ENCODE data around the gene ETNK1. TPM values are rescaled to one million over a fixed set of nuclear protein-coding genes. Genes with fewer than 3 reads are reported as not detected.
A peak's percentile ranks its signal among the peaks of the same experiment; 100 is the strongest.

ETNK1 gene
- polyA plus RNA-seq, 2 donors, result 8.2 to 21.8 TPM

GRCh38 chr12:22722081-22722480 lies 97.1 kb downstream of the ETNK1 start:
- Histone ChIP-seq H3K27ac (ENCODE audit: low read depth in 2 of 2, low read length in 1 of 2) (no peak overlapping the region), H3K9me3 (ENCODE audit: control insufficient read depth in 2 of 2, insufficient read depth in 1 of 2, low read depth in 1 of 2, low read length in 1 of 2) (no peaks in the 10 kb centered on the region), H3K27me3 (ENCODE audit: control insufficient read depth in 1 of 2, insufficient read depth in 2 of 2, low read length in 2 of 2) (no peaks in the 10 kb centered on the region), H3K4me1 (ENCODE audit: control insufficient read depth in 2 of 2, insufficient read depth in 2 of 2, low read length in 1 of 2) (no peaks in the 10 kb centered on the region), H3K36me3 (ENCODE audit: control insufficient read depth in 2 of 2, insufficient read depth in 2 of 2, low read length in 1 of 2) (no peaks in the 10 kb centered on the region), H3K4me3 (ENCODE audit: low read depth in 1 of 2, low read length in 2 of 2) (no peak overlapping the region)
- 75 to 86% methylated on average over 2 of the region's 2 CpGs for WGBS, 2 donors

GRCh38 chr12:22722779-22723178 lies 97.8 kb downstream of the ETNK1 start:
- H3K36me3 ChIP-seq (ENCODE audit: control insufficient read depth in 2 of 2, insufficient read depth in 2 of 2, low read length in 1 of 2), result no peaks in the 10 kb centered on the region
- H3K27ac ChIP-seq (ENCODE audit: low read depth in 2 of 2, low read length in 1 of 2), result no peak overlapping the region
- 49 to 79% methylated on average over 1 of the region's 1 CpG for WGBS, 2 donors
- no peaks in the 10 kb centered on the region for H3K9me3 ChIP-seq (ENCODE audit: control insufficient read depth in 2 of 2, insufficient read depth in 1 of 2, low read depth in 1 of 2, low read length in 1 of 2)
- no peaks in the 10 kb centered on the region for H3K4me1 ChIP-seq (ENCODE audit: control insufficient read depth in 2 of 2, insufficient read depth in 2 of 2, low read length in 1 of 2)
- H3K4me3 ChIP-seq (ENCODE audit: low read depth in 1 of 2, low read length in 2 of 2), result no peak overlapping the region
- no peaks in the 10 kb centered on the region for H3K27me3 ChIP-seq (ENCODE audit: control insufficient read depth in 1 of 2, insufficient read depth in 2 of 2, low read length in 2 of 2)

GRCh38 chr12:22728987-22729386 lies 104.0 kb downstream of the ETNK1 start:
- no peak overlapping the region for H3K4me3 ChIP-seq (ENCODE audit: low read depth in 1 of 2, low read length in 2 of 2)
- H3K36me3 ChIP-seq (ENCODE audit: control insufficient read depth in 2 of 2, insufficient read depth in 2 of 2, low read length in 1 of 2), result no peaks in the 10 kb centered on the region
- no peaks in the 10 kb centered on the region for H3K27me3 ChIP-seq (ENCODE audit: control insufficient read depth in 1 of 2, insufficient read depth in 2 of 2, low read length in 2 of 2)
- whole genome bisulfite sequencing, 2 donors, result 41 to 42% methylated on average over 2 of the region's 2 CpGs
- H3K9me3 ChIP-seq (ENCODE audit: control insufficient read depth in 2 of 2, insufficient read depth in 1 of 2, low read depth in 1 of 2, low read length in 1 of 2), result no peaks in the 10 kb centered on the region
- H3K4me1 ChIP-seq (ENCODE audit: control insufficient read depth in 2 of 2, insufficient read depth in 2 of 2, low read length in 1 of 2), result no peaks in the 10 kb centered on the region
- no peak overlapping the region for H3K27ac ChIP-seq (ENCODE audit: low read depth in 2 of 2, low read length in 1 of 2)

- Histone ChIP-seq H3K27ac (ENCODE audit: low read depth in 2 of 2, low read length in 1 of 2) (peak overlapping the region in 1 of 2 donors; percentile 63), H3K9me3 (ENCODE audit: control insufficient read depth in 2 of 2, insufficient read depth in 1 of 2, low read depth in 1 of 2, low read length in 1 of 2) (no peaks in the 10 kb centered on the region), H3K27me3 (ENCODE audit: control insufficient read depth in 1 of 2, insufficient read depth in 2 of 2, low read length in 2 of 2) (no peaks in the 10 kb centered on the region), H3K4me1 (ENCODE audit: control insufficient read depth in 2 of 2, insufficient read depth in 2 of 2, low read length in 1 of 2) (no peaks in the 10 kb centered on the region), H3K36me3 (ENCODE audit: control insufficient read depth in 2 of 2, insufficient read depth in 2 of 2, low read length in 1 of 2) (no peaks in the 10 kb centered on the region), H3K4me3 (ENCODE audit: low read depth in 1 of 2, low read length in 2 of 2) (no peak overlapping the region)
- WGBS, 2 donors, result 83 to 85% methylated on average over 6 of the region's 6 CpGs
Measured at GRCh38 chr12:22729431-22729956, 104.5 kb downstream of the ETNK1 start.

GRCh38 chr12:22729957-22730443 lies 105.0 kb downstream of the ETNK1 start:
- Histone ChIP-seq H3K36me3 (ENCODE audit: control insufficient read depth in 2 of 2, insufficient read depth in 2 of 2, low read length in 1 of 2) (no peaks in the 10 kb centered on the region), H3K4me3 (ENCODE audit: low read depth in 1 of 2, low read length in 2 of 2) (no peak overlapping the region), H3K27ac (ENCODE audit: low read depth in 2 of 2, low read length in 1 of 2) (peak overlapping the region in 1 of 2 donors; percentile 63), H3K4me1 (ENCODE audit: control insufficient read depth in 2 of 2, insufficient read depth in 2 of 2, low read length in 1 of 2) (no peaks in the 10 kb centered on the region), H3K27me3 (ENCODE audit: control insufficient read depth in 1 of 2, insufficient read depth in 2 of 2, low read length in 2 of 2) (no peaks in the 10 kb centered on the region), H3K9me3 (ENCODE audit: control insufficient read depth in 2 of 2, insufficient read depth in 1 of 2, low read depth in 1 of 2, low read length in 1 of 2) (no peaks in the 10 kb centered on the region)
- WGBS, 2 donors, result 42 to 52% methylated on average over 3 of the region's 3 CpGs

GRCh38 chr12:22731236-22731635 lies 106.3 kb downstream of the ETNK1 start:
- H3K36me3 ChIP-seq (ENCODE audit: control insufficient read depth in 2 of 2, insufficient read depth in 2 of 2, low read length in 1 of 2), result no peaks in the 10 kb centered on the region
- WGBS, 2 donors, result 61 to 69% methylated on average over 3 of the region's 3 CpGs
- H3K27ac ChIP-seq (ENCODE audit: low read depth in 2 of 2, low read length in 1 of 2), result no peak overlapping the region
- H3K4me3 ChIP-seq (ENCODE audit: low read depth in 1 of 2, low read length in 2 of 2), result no peak overlapping the region
- no peaks in the 10 kb centered on the region for H3K9me3 ChIP-seq (ENCODE audit: control insufficient read depth in 2 of 2, insufficient read depth in 1 of 2, low read depth in 1 of 2, low read length in 1 of 2)
- H3K4me1 ChIP-seq (ENCODE audit: control insufficient read depth in 2 of 2, insufficient read depth in 2 of 2, low read length in 1 of 2), result no peaks in the 10 kb centered on the region
- no peaks in the 10 kb centered on the region for H3K27me3 ChIP-seq (ENCODE audit: control insufficient read depth in 1 of 2, insufficient read depth in 2 of 2, low read length in 2 of 2)

GRCh38 chr12:22733756-22734155 lies 108.8 kb downstream of the ETNK1 start:
- Histone ChIP-seq H3K27me3 (ENCODE audit: control insufficient read depth in 1 of 2, insufficient read depth in 2 of 2, low read length in 2 of 2) (no peaks in the 10 kb centered on the region), H3K4me3 (ENCODE audit: low read depth in 1 of 2, low read length in 2 of 2) (no peak overlapping the region), H3K9me3 (ENCODE audit: control insufficient read depth in 2 of 2, insufficient read depth in 1 of 2, low read depth in 1 of 2, low read length in 1 of 2) (no peaks in the 10 kb centered on the region), H3K4me1 (ENCODE audit: control insufficient read depth in 2 of 2, insufficient read depth in 2 of 2, low read length in 1 of 2) (no peaks in the 10 kb centered on the region), H3K36me3 (ENCODE audit: control insufficient read depth in 2 of 2, insufficient read depth in 2 of 2, low read length in 1 of 2) (no peaks in the 10 kb centered on the region), H3K27ac (ENCODE audit: low read depth in 2 of 2, low read length in 1 of 2) (no peak overlapping the region)
- 76 to 80% methylated on average over 7 of the region's 7 CpGs for WGBS, 2 donors

- H3K4me3 ChIP-seq (ENCODE audit: low read depth in 1 of 2, low read length in 2 of 2), result no peak overlapping the region
- 22 to 36% methylated on average over 1 of the region's 1 CpG for WGBS, 2 donors
- H3K9me3 ChIP-seq (ENCODE audit: control insufficient read depth in 2 of 2, insufficient read depth in 1 of 2, low read depth in 1 of 2, low read length in 1 of 2), result no peaks in the 10 kb centered on the region
- H3K36me3 ChIP-seq (ENCODE audit: control insufficient read depth in 2 of 2, insufficient read depth in 2 of 2, low read length in 1 of 2), result no peaks in the 10 kb centered on the region
- H3K27ac ChIP-seq (ENCODE audit: low read depth in 2 of 2, low read length in 1 of 2), result no peak overlapping the region
- H3K27me3 ChIP-seq (ENCODE audit: control insufficient read depth in 1 of 2, insufficient read depth in 2 of 2, low read length in 2 of 2), result no peaks in the 10 kb centered on the region
- H3K4me1 ChIP-seq (ENCODE audit: control insufficient read depth in 2 of 2, insufficient read depth in 2 of 2, low read length in 1 of 2), result no peaks in the 10 kb centered on the region
Measured at GRCh38 chr12:22738945-22739344, 114.0 kb downstream of the ETNK1 start.

Other genes with a start within 250 kb of the ETNK1 start
- 1 to 10 TPM; 9.2 to 9.5 TPM for gene C2CD5, start 80.6 kb upstream of the ETNK1 start, polyA plus RNA-seq